Activated CD4-positive, alpha-beta memory T cell treated with anti-CD3 and anti-CD28 coated beads, Interleukin-2, amount 10 ng/mL, durations not matched to agents 7 days and 5 days (primary cell): ENCODE results near the gene TAF4B. TPM values are rescaled to one million over a fixed set of nuclear protein-coding genes. Genes with fewer than 3 reads are reported as not detected.
"Not testable (repeated sequence)": the region's sequence is repeated elsewhere in the genome, so short reads cannot be mapped to it uniquely, and the experiment has no call there.

Experiments used
- CTCF ChIA-PET: fragments of 350-600 bp; sonication (Branson Sonifier 250); formaldehyde crosslinking; loops from one replicate; lab custom pipeline; 2021; ENCODE audit warnings: antibody characterized with exemption, inconsistent platforms; lab: Charles Lee
- POLR2A ChIA-PET: fragments of 350-600 bp; sonication (Branson Sonifier 250); formaldehyde crosslinking; loops from one replicate; lab custom pipeline; 2021; ENCODE audit warnings: antibody characterized with exemption; lab: Charles Lee
- DNase-seq: peaks from one replicate; pipeline ENCODE4 v3.0.0-alpha.2; 2020
- H3K27ac Mint-ChIP-seq: one replicate; pipeline ENCODE4 v1.8.0; 2021; ENCODE audit warnings: mild to moderate bottlenecking, mixed read lengths
- H3K27me3 Mint-ChIP-seq: one replicate; pipeline ENCODE4 v1.8.0; 2021; ENCODE audit warnings: mixed read lengths
- H3K36me3 Mint-ChIP-seq: one replicate; pipeline ENCODE4 v1.8.0; 2021; ENCODE audit warnings: low read depth, mixed read lengths
- H3K4me1 Mint-ChIP-seq: one replicate; pipeline ENCODE4 v1.8.0; 2021; ENCODE audit warnings: mixed read lengths
- H3K4me3 Mint-ChIP-seq: one replicate; pipeline ENCODE4 v1.8.0; 2021; ENCODE audit warnings: mild to moderate bottlenecking, mixed read lengths
- H3K9me3 Mint-ChIP-seq: one replicate; pipeline ENCODE4 v1.8.0; 2021; ENCODE audit warnings: mixed read lengths
- total RNA-seq, 2 experiments: library from RNA; stranded (reverse); gene quantifications; one replicate each; pipeline ENCODE4 v1.2.3, GENCODE V29; 2021

The TAF4B gene
- total RNA-seq, 2 experiments from 2014 or later: 3.3 to 3.8 TPM

DNA sequence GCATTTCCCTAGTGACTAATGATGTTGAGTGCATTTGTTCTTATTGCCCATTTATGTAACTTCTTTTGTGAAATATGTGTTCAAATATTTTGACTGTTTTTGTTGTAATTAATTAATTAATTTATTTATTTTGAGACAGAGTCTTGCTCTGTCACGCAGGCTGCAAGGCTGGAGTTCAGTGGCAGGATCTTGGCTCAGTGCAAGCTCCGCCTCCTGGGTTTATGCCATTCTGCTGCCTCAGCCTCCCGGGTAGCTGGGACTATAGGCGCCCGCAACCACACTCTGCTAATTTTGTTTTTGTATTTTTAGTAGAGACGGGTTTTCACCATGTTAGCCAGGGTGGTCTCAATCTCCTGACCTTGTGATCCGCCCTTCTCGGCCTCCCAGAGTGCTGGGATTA, 71.9 kb downstream of the TAF4B start:
- Mint-ChIP-seq H3K27ac (no peak overlapping the region), H3K27me3 (no peaks in the 10 kb centered on the region), H3K4me1 (no peaks in the 10 kb centered on the region), H3K9me3 (no peaks in the 10 kb centered on the region), H3K4me3 (no peak overlapping the region), H3K36me3 (no peaks in the 10 kb centered on the region)
- CTCF ChIA-PET: interaction anchor here (1.2 kb wide), 1 partner anchor 8 kb away, joined by 4 read pairs; no protein-coding TSS in a partner anchor
- DNase-seq: no peak
- POLR2A ChIA-PET: no interaction called here

DNA sequence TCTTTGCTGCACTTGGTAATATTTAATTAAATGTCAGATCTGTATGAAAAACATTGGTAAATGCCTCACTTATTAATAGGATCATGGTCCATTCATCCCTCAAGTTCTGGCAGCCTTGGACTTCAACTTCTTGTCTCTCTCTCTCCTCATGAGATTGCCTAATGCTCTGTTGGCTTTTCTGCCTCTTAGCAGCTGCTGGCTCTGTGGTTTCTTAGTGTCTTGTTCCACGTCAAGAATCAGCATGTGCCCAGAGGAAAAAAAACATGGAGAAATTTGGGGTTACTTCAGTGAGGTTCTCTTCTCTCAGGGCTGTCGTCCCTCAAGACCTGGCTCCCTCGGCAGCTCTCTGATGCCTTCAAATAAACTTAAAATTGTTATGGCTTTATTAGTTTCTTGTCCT, 75.4 kb downstream of the TAF4B start:
- Mint-ChIP-seq H3K9me3 (no peaks in the 10 kb centered on the region), H3K4me3 (no peak overlapping the region), H3K27ac (no peak overlapping the region), H3K36me3 (no peaks in the 10 kb centered on the region), H3K4me1 (no peaks in the 10 kb centered on the region), H3K27me3 (no peaks in the 10 kb centered on the region)
- ChIA-PET CTCF (no interaction called here), POLR2A (no interaction called here)
- DNase-seq: no peak

DNA sequence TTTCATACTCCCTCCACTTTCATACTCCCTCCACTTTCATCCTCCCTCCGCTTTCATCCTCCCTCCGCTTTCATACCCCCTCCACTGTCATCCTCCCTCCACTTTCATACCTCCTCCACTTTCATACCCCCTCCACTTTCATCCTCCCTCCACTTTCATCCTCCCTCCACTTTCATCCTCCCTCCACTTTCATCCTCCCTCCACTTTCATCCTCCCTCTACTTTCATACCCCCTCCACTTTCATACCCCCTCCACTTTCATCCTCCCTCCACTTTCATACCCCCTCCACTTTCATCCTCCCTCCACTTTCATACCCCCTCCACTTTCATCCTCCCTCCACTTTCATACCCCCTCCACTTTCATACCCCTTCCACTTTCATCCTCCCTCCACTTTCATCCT, 77.0 kb downstream of the TAF4B start:
- H3K4me1 Mint-ChIP-seq, H3K4me3 Mint-ChIP-seq, H3K27me3 Mint-ChIP-seq, H3K27ac Mint-ChIP-seq, POLR2A ChIA-PET, CTCF ChIA-PET, H3K9me3 Mint-ChIP-seq, H3K36me3 Mint-ChIP-seq, DNase-seq: not testable (repeated sequence)

DNA sequence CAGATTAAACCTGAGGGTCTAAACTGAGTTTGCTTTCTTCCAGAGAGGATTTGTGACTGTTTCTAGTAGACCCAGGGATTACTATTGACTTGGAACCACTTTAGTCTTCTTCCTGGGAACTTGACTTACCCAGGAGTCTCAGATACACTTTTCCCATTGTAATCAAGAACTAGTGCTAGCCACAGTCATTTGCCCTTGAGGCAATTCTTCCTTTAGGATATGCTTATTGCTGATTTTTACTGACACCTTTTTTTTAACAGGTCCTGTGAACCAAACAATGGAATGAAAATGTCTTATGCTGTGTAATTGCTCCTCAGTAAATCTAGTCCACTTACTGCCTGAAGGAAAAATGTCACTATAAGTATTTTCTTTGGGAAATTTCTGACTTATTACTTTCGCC, 78.3 kb downstream of the TAF4B start:
- Mint-ChIP-seq H3K9me3 (no peaks in the 10 kb centered on the region), H3K27ac (no peak overlapping the region), H3K27me3 (no peaks in the 10 kb centered on the region), H3K36me3 (no peaks in the 10 kb centered on the region), H3K4me3 (no peak overlapping the region), H3K4me1 (no peaks in the 10 kb centered on the region)
- DNase-seq: no peak
- POLR2A ChIA-PET: no interaction called here
- CTCF ChIA-PET: no interaction called here

DNA sequence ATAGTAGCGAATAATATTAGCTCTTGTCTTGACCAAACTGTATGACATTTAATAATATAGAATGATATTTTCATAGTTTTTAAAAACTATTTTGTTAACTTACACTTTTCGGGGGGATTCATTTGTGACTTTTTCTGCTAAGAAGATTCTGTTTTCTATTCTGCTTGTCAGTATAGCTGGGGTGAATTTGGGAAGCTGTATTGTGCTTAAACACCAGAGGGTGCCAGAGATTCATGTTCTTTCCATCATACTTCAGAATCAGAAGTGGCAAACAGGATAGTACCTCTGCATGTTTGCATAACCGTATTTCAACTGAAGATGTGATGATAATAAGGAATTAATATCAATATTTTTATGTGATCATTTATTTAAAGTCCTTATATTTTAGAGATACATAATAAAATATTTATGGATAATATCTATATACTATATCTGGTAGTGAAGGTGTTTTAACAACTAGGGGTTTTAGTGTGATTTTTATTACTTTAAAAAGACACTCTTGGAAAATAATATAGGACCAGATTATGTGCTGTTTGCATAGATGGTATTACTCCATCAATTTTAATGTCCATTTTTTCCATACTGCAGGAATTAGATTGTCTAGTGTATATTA, 81.0 kb downstream of the TAF4B start:
- no peak for DNase-seq
- H3K27me3 Mint-ChIP-seq: no peaks in the 10 kb centered on the region
- no peak overlapping the region for H3K27ac Mint-ChIP-seq
- ChIA-PET CTCF (interaction anchor here (0.7 to 1.7 kb wide), 8 partner anchors 9 to 473 kb away, joined by 3 to 6 read pairs (median 4); no protein-coding TSS in a partner anchor), POLR2A (no interaction called here)
- H3K4me3 Mint-ChIP-seq: no peak overlapping the region
- H3K36me3 Mint-ChIP-seq: no peaks in the 10 kb centered on the region
- H3K4me1 Mint-ChIP-seq: no peaks in the 10 kb centered on the region
- H3K9me3 Mint-ChIP-seq: no peaks in the 10 kb centered on the region

DNA sequence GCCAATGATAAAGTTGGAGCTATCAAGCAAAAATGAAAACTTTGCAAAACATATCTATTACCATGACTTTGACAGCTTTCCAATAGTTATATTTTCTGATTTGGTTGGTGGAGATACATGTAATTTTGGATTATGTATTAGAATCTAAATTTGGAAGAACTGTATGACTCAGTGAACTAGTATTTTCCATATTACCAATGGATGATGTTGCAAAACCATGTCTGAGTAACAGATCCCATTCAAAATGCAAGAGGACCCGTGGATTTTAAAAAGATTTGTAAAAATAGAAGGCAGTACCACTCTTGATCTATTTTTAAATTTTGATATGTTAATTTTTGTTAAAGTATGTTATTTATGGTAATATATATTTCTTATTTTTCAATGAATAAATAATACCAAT, 83.0 kb downstream of the TAF4B start:
- DNase-seq: no peak
- POLR2A ChIA-PET: no interaction called here
- no peaks in the 10 kb centered on the region for H3K27me3 Mint-ChIP-seq
- H3K27ac Mint-ChIP-seq: no peak overlapping the region
- no peaks in the 10 kb centered on the region for H3K4me1 Mint-ChIP-seq
- no peaks in the 10 kb centered on the region for H3K36me3 Mint-ChIP-seq
- CTCF ChIA-PET: interaction anchor here (0.6 to 0.8 kb wide), 4 partner anchors 12 to 285 kb away, joined by 3 to 4 read pairs (median 3); partner anchors contain the start of gene KCTD1
- no peaks in the 10 kb centered on the region for H3K9me3 Mint-ChIP-seq
- no peak overlapping the region for H3K4me3 Mint-ChIP-seq

DNA sequence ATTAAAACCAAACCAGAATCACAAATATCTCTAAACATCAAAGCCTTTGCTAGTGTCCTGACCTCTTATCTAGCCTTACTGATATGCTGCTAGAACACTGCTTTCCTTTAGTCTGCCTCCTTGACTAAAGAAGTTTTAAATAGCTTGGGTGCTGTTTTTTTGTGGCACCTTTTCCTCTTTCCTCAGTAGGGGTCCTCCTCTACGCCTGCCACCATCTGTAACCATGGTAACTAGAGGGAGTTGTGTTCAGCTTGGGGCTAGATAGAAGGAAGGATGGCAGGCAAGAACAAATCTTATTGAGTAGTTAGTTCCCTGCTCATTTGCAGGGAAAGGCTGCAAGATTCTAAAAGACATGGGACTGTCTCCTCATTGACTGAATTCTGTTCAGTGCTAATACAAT, 86.0 kb downstream of the TAF4B start:
- Mint-ChIP-seq H3K27me3 (no peaks in the 10 kb centered on the region), H3K4me1 (no peaks in the 10 kb centered on the region), H3K27ac (no peak overlapping the region), H3K36me3 (no peaks in the 10 kb centered on the region), H3K4me3 (no peak overlapping the region), H3K9me3 (no peaks in the 10 kb centered on the region)
- CTCF ChIA-PET: no interaction called here
- DNase-seq: no peak
- POLR2A ChIA-PET: no interaction called here

DNA sequence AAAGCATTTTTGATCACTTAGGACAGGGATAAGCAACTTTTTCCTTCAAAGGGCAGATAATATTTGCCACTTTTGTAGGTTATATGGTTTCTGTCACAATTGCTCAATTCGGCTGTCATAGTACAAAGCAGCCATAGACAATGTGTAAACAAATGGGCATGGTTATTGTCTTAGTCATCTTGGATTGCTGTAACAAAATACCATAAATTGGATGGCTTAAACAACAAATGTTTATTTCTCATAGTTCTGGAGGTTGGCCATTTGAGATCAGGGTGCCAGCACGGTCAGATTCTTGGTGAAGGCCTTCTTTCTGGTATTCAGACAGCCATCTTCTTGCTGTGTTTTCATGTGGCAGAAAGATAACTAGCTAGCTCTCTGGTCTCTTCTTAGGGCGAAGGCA, 91.2 kb downstream of the TAF4B start:
- no peak overlapping the region for H3K27ac Mint-ChIP-seq
- DNase-seq: no peak
- peaks cover 2% of the 10 kb centered on the region for H3K36me3 Mint-ChIP-seq
- POLR2A ChIA-PET: no interaction called here
- no peaks in the 10 kb centered on the region for H3K4me1 Mint-ChIP-seq
- CTCF ChIA-PET: no interaction called here
- H3K9me3 Mint-ChIP-seq: no peaks in the 10 kb centered on the region
- no peak overlapping the region for H3K4me3 Mint-ChIP-seq
- no peaks in the 10 kb centered on the region for H3K27me3 Mint-ChIP-seq

DNA sequence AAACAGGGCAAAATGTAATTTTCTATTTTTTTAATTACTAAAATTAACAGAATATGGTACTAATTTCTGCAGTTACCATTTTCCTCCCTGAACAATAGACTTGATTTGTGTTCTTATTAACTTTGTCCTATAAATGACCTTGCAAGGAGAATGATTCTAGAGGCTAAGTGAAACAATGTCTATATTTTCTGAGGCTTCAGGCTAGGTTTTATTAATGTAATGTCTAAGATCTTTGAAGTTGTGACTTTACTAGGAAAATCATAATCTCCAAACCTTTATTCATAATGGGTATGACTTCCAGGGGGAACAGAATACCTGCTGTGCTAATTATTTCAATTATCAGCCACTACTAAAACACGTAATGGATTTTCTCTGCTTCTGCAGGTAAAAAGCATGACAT, 94.4 kb downstream of the TAF4B start:
- H3K27ac Mint-ChIP-seq: no peak overlapping the region
- ChIA-PET CTCF (interaction anchor here (0.6 kb wide), 1 partner anchor 11 kb away, joined by 3 read pairs; no protein-coding TSS in a partner anchor), POLR2A (no interaction called here)
- no peaks in the 10 kb centered on the region for H3K4me1 Mint-ChIP-seq
- H3K9me3 Mint-ChIP-seq: no peaks in the 10 kb centered on the region
- H3K27me3 Mint-ChIP-seq: no peaks in the 10 kb centered on the region
- H3K36me3 Mint-ChIP-seq: peaks cover 6% of the 10 kb centered on the region
- H3K4me3 Mint-ChIP-seq: no peak overlapping the region
- no peak for DNase-seq

DNA sequence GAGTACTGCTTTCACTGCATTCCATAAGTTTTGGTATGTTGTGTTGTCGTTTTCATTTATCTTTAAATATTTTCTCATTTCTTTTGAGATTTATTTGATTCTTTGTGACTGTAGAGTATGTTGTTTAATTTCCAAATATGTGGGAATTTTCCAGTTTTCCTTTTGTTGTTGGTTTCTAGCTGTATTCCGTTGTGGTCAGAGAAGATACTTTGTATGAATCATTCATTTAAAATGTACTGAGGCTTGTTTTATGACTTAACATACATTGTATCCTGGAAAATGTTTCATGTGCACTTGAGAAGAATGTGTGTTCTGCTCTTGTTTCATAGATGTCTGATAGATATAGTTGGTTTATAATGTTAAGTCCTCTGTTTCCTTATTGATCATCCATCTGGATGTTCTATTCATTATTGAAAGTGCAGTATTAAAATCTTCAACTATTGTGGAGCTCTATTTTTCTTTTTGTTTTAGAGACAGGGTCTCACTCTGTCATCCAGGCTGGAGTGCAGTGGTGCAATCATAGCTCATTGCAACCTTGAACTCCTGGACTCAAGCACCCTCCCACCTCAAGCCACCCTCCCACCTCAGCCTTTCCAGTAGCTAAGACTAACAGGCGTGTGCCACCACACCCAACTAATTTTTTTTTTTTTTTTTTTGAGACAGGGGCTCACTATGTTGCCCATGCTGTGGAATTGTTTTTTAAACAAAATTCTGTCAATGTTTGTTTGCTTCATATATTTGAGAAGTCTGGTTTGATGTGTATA, 96.8 kb downstream of the TAF4B start:
- Mint-ChIP-seq H3K27me3 (no peaks in the 10 kb centered on the region), H3K4me1 (no peaks in the 10 kb centered on the region), H3K27ac (no peak overlapping the region), H3K4me3 (no peak overlapping the region), H3K36me3 (peaks cover 6% of the 10 kb centered on the region), H3K9me3 (no peaks in the 10 kb centered on the region)
- ChIA-PET POLR2A (no interaction called here), CTCF (interaction anchor here (1.2 to 1.3 kb wide), 2 partner anchors 16 to 61 kb away, joined by 4 to 5 read pairs; no protein-coding TSS in a partner anchor)
- no peak for DNase-seq

DNA sequence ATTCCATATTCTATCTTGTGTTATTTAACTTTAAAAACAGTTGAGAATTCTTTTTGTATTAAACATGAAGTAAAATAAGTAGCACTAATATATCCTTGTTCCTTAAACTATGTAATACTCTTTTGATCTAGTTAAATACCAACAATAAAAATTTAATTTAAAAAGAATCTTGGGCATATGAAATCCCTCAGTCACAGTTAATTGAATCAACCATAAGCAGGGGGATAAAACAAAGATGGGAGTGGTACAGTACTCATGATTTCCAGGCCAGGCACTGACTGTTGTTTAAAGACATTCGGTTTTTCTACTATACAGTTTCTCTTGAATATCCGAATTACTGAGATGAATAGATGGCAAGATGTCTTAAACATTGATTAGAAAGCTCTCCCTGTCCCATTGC, 99.5 kb downstream of the TAF4B start:
- no peak overlapping the region for H3K4me3 Mint-ChIP-seq
- CTCF ChIA-PET: no interaction called here
- no peaks in the 10 kb centered on the region for H3K4me1 Mint-ChIP-seq
- DNase-seq: no peak
- no peaks in the 10 kb centered on the region for H3K9me3 Mint-ChIP-seq
- H3K27ac Mint-ChIP-seq: no peak overlapping the region
- POLR2A ChIA-PET: no interaction called here
- H3K36me3 Mint-ChIP-seq: peaks cover 6% of the 10 kb centered on the region
- H3K27me3 Mint-ChIP-seq: no peaks in the 10 kb centered on the region

DNA sequence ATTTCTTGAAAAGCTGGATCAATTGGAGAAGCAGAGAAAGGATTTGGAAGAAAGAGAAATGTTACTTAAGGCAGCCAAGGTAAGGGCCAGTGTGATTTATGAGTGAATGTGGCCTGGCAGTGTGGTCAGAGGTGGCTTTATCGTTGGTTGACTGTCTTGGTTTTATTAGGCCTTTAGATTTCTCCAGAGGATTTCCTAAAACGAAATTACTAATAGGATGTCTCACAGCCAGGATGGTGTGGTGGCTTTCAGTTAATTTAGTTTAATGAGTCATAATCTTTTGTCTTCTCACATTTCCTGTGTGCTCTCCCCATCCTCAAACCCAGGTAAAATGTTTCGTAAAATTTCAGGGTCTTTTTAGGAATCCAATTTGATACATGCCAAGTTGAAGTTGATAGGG, 100.8 kb downstream of the TAF4B start:
- H3K36me3 Mint-ChIP-seq: peaks cover 4% of the 10 kb centered on the region
- no peaks in the 10 kb centered on the region for H3K27me3 Mint-ChIP-seq
- H3K27ac Mint-ChIP-seq: no peak overlapping the region
- H3K4me1 Mint-ChIP-seq: no peaks in the 10 kb centered on the region
- no peak overlapping the region for H3K4me3 Mint-ChIP-seq
- no peak for DNase-seq
- ChIA-PET POLR2A (no interaction called here), CTCF (no interaction called here)
- no peaks in the 10 kb centered on the region for H3K9me3 Mint-ChIP-seq

DNA sequence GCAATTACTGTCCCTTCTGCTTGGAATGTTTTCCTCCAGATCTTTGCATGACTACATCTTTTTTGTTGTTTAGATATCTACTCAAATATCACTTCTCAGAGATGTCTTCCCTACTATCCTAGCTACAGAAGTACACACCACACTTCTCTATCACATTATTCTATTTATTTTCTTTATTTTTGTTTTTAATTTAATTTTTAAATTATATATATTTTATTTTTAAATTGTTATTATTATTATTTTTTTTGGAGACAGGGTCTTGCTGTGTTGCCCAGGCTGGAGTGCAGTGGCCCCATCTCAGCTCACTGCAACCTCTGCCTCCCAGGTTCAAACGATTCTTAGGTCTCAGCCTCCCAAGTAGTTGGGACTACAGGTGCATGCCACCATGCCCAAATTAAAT, 106.7 kb downstream of the TAF4B start:
- Mint-ChIP-seq H3K4me1 (no peaks in the 10 kb centered on the region), H3K27me3 (no peaks in the 10 kb centered on the region), H3K36me3 (no peaks in the 10 kb centered on the region), H3K4me3 (no peak overlapping the region), H3K9me3 (no peaks in the 10 kb centered on the region), H3K27ac (no peak overlapping the region)
- CTCF ChIA-PET: interaction anchor here (1.2 kb wide), 1 partner anchor 26 kb away, joined by 3 read pairs; no protein-coding TSS in a partner anchor
- POLR2A ChIA-PET: interaction anchor here (0.8 kb wide), 1 partner anchor 17 kb away, joined by 3 read pairs; no protein-coding TSS in a partner anchor
- DNase-seq: no peak
